Measurements from ENCODE around the gene ASIP.

- TF ChIP-seq CTCF (IDR thresholded peaks at IDR 0.05) (no peak), POLR2A (IDR thresholded peaks at IDR 0.05) (no peak)
These were observed 70.8 kb downstream of the ASIP start for GRCh38 chr20:34312024-34312460.
